ENCODE results near the gene CHI3L1. TPM values are rescaled to one million over a fixed set of nuclear protein-coding genes. Genes with fewer than 3 reads are reported as not detected.

CHI3L1 gene
- total RNA-seq, 1 experiment from 2014 or later = not detected

DNA sequence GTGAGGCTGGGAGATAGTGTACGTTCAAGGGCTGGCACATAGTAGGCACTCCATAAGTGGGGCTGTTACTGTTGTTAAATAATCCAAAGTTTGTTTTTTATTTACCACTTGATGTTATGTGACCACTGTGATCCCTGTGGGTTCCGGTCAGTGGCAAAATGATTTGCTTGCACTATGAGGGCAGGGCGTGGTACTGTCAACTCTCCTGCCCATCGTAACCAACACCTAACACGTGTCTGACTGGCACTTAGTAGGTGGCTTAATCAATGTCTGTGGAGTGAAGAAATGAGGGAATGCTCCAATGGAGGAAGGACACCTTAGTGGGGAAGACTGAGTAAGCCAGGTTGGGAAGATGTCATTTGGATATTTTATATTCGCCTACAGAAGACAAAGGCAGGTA is 44.4 kb downstream of the CHI3L1 start:
- POLR2A ChIA-PET = no interaction called here

GRCh38 chr1:203140743-203141520 is 45.6 kb downstream of the CHI3L1 start:
- ChIA-PET POLR2A (no interaction called here), CTCF (interaction anchor here (1.5 kb wide), 2 partner anchors 8 to 13 kb away, joined by 4 to 6 read pairs; partner anchors contain the start of gene ADORA1)
- no peak for ATAC-seq
- TF ChIP-seq ATF3 (IDR thresholded peaks at IDR 0.05) (no peak), CEBPB (IDR thresholded peaks at IDR 0.05; ENCODE audit: low read depth) (no peak), ZNF274 (IDR thresholded peaks at IDR 0.05; ENCODE audit: low read depth, low read length) (no peak), EZH2 (IDR thresholded peaks at IDR 0.05) (no peak), SIN3A (IDR thresholded peaks at IDR 0.05; ENCODE audit: low read depth) (no peak), REST (IDR thresholded peaks at IDR 0.05; ENCODE audit: low read depth) (no peak), ZFX (IDR thresholded peaks at IDR 0.05) (no peak), JUND (IDR thresholded peaks at IDR 0.05) (no peak), TCF7L2 (IDR thresholded peaks at IDR 0.05; ENCODE audit: borderline replicate concordance, extremely low read depth, insufficient read depth, insufficient read length) (no peak), RAD21 (IDR thresholded peaks at IDR 0.05; ENCODE audit: low read depth) (no peak), POLR2A (IDR thresholded peaks at IDR 0.05; ENCODE audit: borderline replicate concordance, extremely low read depth, insufficient read depth, insufficient read length) (no peak)

More for the DNA sequence above, 44.4 kb downstream of the CHI3L1 start:
- Histone ChIP-seq H3K4me3 (replicated peaks in 1 of 2; ENCODE audit: low read depth in 1 of 2, low read length in 2 of 2) (no peak overlapping the region), H3K9me3 (ENCODE audit: control insufficient read depth in 1 of 2, insufficient read depth in 1 of 2, low read depth in 1 of 2, low read length in 2 of 2) (no peaks in the 10 kb centered on the region), H3K9me2 (ENCODE audit: insufficient read depth) (no peaks in the 10 kb centered on the region), H3K4me1 (ENCODE audit: control insufficient read depth in 1 of 2, insufficient read depth in 2 of 2, low read length in 2 of 2) (peaks cover 0 to 7% of the 10 kb centered on the region in 2 experiments; a peak in 2 of 4 replicates), H3K27me3 (ENCODE audit: insufficient read depth, low read length) (no peaks in the 10 kb centered on the region), H2AFZ (ENCODE audit: low read depth, low read length, poor library complexity, severe bottlenecking) (no peak overlapping the region), H3K79me2 (ENCODE audit: insufficient read depth, low read length) (no peaks in the 10 kb centered on the region), H3K36me3 (ENCODE audit: control insufficient read depth in 1 of 2, insufficient read depth in 2 of 2, low read length in 2 of 2) (no peaks in the 10 kb centered on the region), H3K4me2 (ENCODE audit: low read length) (no peak overlapping the region), H3K27ac (ENCODE audit: low read depth, low read length) (no peak overlapping the region), H4K20me1 (ENCODE audit: insufficient read depth) (no peaks in the 10 kb centered on the region), H3K9ac (ENCODE audit: low read length) (no peak overlapping the region)
- ATAC-seq = no peak
- no peak for DNase-seq (ENCODE audit: low read depth, low spot score)
- no peak for TF ChIP-seq ZBTB33 (IDR thresholded peaks at IDR 0.05; ENCODE audit: extremely low read depth, insufficient replicate concordance, low read length)
- RAD21 ChIA-PET (ENCODE audit: low non-redundant PET in 1 of 2, low total read pairs in 2 of 2, uncharacterized antibody in 2 of 2, unreplicated experiment in 2 of 2) = no interaction called here
- BruUV-seq (replicated peaks) = no TSS peak
- intact Hi-C loops (cut with micrococcal nuclease) = no loop called here
- CTCF ChIA-PET = interaction anchor here (0.7 to 1.5 kb wide), 2 partner anchors 10 to 28 kb away, joined by 3 to 4 read pairs; no protein-coding TSS in a partner anchor

More at GRCh38 chr1:203140743-203141520, 45.6 kb downstream of the CHI3L1 start:
- no peak overlapping the region for H3K4me2 ChIP-seq (ENCODE audit: low read length)
- H3K27ac ChIP-seq (ENCODE audit: low read depth, low read length) = no peak overlapping the region
- no peak overlapping the region for H2AFZ ChIP-seq (ENCODE audit: low read depth, low read length, poor library complexity, severe bottlenecking)
- no peaks in the 10 kb centered on the region for H3K79me2 ChIP-seq (ENCODE audit: insufficient read depth, low read length)
- H3K9me2 ChIP-seq (ENCODE audit: insufficient read depth) = no peaks in the 10 kb centered on the region
- no peak for DNase-seq (ENCODE audit: low read depth, low spot score)
- intact Hi-C loops (cut with micrococcal nuclease) = no loop called here
- H3K9ac ChIP-seq (ENCODE audit: low read length) = no peak overlapping the region
- H3K36me3 ChIP-seq (ENCODE audit: control insufficient read depth in 1 of 2, insufficient read depth in 2 of 2, low read length in 2 of 2) = no peaks in the 10 kb centered on the region
- H3K4me1 ChIP-seq (ENCODE audit: control insufficient read depth in 1 of 2, insufficient read depth in 2 of 2, low read length in 2 of 2) = peaks cover 0 to 7% of the 10 kb centered on the region in 2 experiments; a peak in 2 of 4 replicates
- no peaks in the 10 kb centered on the region for H3K27me3 ChIP-seq (ENCODE audit: insufficient read depth, low read length)
- RAD21 ChIA-PET (ENCODE audit: low non-redundant PET in 1 of 2, low total read pairs in 2 of 2, uncharacterized antibody in 2 of 2, unreplicated experiment in 2 of 2) = no interaction called here
- no peak overlapping the region for H3K4me3 ChIP-seq (replicated peaks in 1 of 2; ENCODE audit: low read depth in 1 of 2, low read length in 2 of 2)
- BruUV-seq (replicated peaks) = no TSS peak
- H3K9me3 ChIP-seq (ENCODE audit: control insufficient read depth in 1 of 2, insufficient read depth in 1 of 2, low read depth in 1 of 2, low read length in 2 of 2) = no peaks in the 10 kb centered on the region
- no peaks in the 10 kb centered on the region for H4K20me1 ChIP-seq (ENCODE audit: insufficient read depth)
